ENCODE data around the gene SGK1.

DNA sequence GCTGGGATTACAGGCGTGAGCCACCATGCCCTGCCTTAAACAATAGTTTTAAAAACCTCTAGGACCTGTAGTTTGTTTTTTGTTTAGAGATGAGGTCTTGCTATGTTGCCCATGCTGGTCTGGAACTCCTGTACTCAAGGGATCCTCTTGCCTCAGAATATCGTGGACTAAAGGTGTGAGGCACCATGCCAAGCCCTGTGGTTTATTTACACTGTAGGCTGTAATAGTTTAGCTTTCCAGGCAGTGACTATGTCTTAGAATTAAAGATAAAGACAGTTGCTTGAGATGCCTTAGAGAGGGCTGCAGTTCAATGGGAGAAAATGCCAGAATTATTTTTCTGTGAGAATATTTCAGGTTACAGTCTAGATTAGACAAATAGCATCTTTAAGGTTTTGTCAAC lies 72.9 kb downstream of the SGK1 start:
- TF ChIP-seq EZH2 (IDR thresholded peaks at IDR 0.05) (no peak), POLR2AphosphoS5 (IDR thresholded peaks at IDR 0.05; ENCODE audit: borderline replicate concordance, low read depth, low read length) (no peak)
